Measurements from ENCODE around the gene SLC5A4. TPM values are rescaled to one million over a fixed set of nuclear protein-coding genes. Genes with fewer than 3 reads are reported as not detected.
A peak's percentile ranks its signal among the peaks of the same experiment; 100 is the strongest.
"Not testable (repeated sequence)": the region's sequence is repeated elsewhere in the genome, so short reads cannot be mapped to it uniquely, and the experiment has no call there.

The SLC5A4 gene
- polyA plus RNA-seq, 1 donor from 2014 or later = not detected

DNA sequence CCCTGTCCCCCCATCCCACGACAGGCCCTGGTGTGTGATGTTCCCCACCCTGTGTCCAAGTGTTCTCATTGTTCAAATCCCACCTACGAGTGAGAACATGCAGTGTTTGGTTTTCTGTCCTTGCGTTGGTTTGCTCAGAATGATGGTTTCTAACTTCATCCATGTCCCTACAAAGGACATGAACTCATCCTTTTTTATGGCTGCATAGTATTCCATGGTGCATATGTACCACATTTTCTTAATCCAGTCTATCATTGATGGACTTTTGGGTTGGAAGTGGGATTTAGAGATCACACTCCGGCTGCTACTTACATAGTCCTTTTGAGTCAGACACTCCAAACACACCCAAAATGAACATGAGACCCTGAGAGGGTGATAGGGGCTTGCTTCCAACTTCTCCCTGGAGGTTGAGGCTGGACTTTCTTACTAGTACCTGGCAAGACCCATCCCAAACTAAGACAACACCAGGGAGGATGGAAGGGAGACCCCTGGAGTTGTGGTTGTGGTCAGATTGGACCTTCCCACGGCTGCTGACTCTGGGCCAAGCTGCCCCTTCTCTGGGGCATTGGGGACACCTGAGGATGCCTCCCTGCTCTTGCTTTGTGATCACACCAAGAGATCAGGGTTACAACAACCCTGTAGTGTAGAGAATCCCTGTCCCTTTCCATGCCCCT lies 57.5 kb downstream of the SLC5A4 start:
- Mint-ChIP-seq H3K27ac (peak overlapping the region in 1 of 3 donors; percentile 59), H3K27me3 (peaks cover 22% of the 10 kb centered on the region)
- not testable (repeated sequence) for H3K4me1 Mint-ChIP-seq, H3K36me3 Mint-ChIP-seq, H3K4me3 Mint-ChIP-seq, H3K9me3 Mint-ChIP-seq

DNA sequence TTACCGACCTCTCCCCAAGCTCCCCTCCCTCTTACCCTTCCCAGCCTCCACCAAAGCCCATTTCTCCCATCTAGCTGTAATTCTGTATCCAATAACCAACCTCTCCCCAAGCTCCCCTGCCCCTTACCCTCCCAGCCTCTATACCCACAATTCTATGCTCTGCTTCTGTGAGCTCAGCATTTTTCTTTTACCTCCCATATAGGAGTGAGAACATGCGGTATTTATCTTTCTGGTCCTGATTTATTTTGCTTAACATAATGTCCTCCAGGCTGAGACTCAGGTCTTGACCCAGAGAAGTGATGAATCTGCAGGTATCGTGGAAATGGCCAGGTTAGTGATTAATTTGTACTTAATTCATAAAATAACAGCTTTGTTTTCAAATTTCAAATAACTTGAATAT lies 59.2 kb downstream of the SLC5A4 start:
- H3K36me3 Mint-ChIP-seq, H3K9me3 Mint-ChIP-seq, H3K27ac Mint-ChIP-seq, H3K4me3 Mint-ChIP-seq, H3K4me1 Mint-ChIP-seq: not testable (repeated sequence)
- H3K27me3 Mint-ChIP-seq = peaks cover 21% of the 10 kb centered on the region

DNA sequence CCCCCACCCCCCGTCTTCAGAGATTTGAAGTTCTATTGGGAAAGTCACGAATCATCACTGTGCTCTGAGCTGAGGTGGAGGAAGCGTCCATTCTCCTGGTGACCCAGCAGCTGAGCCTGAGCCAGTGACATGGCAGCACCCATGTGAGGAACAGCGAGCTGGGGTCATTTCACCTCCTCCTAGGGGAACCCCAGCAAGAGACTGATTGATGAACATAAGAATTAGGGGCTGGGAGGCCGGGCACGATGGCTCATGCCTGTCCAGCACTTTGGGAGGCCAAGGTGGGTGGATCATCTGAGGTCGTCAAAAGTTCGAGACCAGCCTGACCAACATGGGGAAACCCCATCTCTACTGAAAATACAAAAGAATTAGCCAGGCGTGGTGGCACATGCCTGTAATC lies 61.8 kb downstream of the SLC5A4 start:
- H3K9me3 Mint-ChIP-seq, H3K4me3 Mint-ChIP-seq, H3K4me1 Mint-ChIP-seq, H3K27ac Mint-ChIP-seq, H3K36me3 Mint-ChIP-seq: not testable (repeated sequence)
- peaks cover 19% of the 10 kb centered on the region for H3K27me3 Mint-ChIP-seq

DNA sequence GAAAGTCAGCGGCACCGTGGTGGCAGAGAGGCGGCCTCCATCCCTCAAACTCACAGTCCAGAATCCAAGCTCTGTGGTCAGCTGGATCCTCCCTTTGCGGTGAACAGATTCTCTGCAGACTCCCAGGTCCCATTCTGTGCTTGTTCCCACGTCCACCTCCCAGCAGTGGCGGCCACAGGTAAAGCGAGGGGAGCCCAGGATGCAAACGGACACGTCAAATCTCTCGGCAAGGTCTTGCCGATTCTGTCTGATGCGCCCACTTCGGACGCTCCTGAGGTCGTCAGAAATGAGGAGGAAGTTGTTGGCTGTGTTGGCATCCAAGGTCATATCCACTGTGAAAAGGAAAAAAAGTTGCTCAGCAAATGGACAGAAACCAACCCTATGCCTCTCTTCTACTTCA lies 64.1 kb downstream of the SLC5A4 start:
- H3K9me3 Mint-ChIP-seq, H3K4me3 Mint-ChIP-seq, H3K4me1 Mint-ChIP-seq, H3K36me3 Mint-ChIP-seq, H3K27ac Mint-ChIP-seq: not testable (repeated sequence)
- peaks cover 13% of the 10 kb centered on the region for H3K27me3 Mint-ChIP-seq

DNA sequence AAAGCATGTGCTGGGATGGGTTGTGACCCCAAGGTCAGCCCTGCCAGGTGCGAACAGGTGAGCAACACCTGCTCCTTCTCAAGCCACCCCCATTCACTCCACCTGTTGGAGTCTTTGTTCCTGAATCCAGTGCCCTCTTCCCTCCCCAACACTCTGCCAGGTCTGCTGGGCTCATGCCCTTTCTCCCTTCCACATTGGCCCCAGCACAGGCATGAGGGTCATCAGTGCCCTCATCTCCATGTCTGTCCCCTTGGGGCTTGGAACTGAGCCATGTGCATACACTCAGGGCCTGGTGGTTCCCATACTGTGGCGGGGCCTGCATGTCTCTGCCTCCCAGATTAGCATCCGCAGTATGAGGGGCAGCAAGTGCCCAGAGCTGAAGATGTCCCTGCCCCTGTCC lies 69.3 kb downstream of the SLC5A4 start:
- Mint-ChIP-seq H3K36me3 (no peaks in the 10 kb centered on the region), H3K27ac (no peak overlapping the region), H3K9me3 (no peaks in the 10 kb centered on the region), H3K4me3 (no peak overlapping the region), H3K4me1 (no peaks in the 10 kb centered on the region), H3K27me3 (peaks cover 10% of the 10 kb centered on the region)

DNA sequence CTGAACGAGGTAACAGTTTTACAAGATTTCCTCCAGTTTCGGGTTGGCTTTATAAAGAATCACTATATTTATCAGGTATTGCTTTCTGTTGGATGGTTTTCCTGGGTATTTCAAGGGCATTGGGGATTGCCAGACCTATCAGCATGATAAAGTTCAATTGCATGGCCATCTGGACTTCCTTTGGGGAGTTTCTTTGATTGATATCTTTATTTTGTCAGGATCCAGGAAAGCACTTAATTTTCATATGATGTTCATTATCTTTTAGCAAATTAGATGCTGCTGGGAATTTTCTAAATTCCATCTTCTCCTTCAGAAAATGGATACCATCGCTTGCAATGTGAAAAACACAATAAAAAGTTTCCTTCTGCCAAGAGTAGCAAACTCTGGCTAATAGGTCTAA lies 71.5 kb downstream of the SLC5A4 start:
- no peaks in the 10 kb centered on the region for H3K9me3 Mint-ChIP-seq
- H3K4me1 Mint-ChIP-seq = no peaks in the 10 kb centered on the region
- H3K27me3 Mint-ChIP-seq = peaks cover 5% of the 10 kb centered on the region
- no peak overlapping the region for H3K27ac Mint-ChIP-seq
- no peak overlapping the region for H3K4me3 Mint-ChIP-seq
- H3K36me3 Mint-ChIP-seq = no peaks in the 10 kb centered on the region

DNA sequence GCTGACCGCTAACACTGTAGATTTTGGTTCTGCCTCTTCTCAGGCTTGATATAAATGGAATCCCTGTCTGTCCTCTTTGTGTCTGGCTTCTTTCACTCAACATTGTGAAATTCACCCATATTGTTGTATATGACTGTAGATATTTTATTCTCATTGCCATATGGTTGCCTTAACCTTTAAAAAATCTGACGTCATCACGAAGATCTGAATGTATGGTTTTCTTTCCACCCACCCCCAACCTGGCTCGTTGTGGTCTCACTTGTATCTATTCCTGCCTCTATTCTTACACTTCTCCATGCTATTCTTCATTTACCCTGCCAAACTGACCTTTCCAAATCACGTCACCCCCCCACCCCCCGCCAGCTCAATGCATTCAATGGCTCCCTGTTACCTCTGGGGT lies 74.1 kb downstream of the SLC5A4 start:
- Mint-ChIP-seq H3K27me3 (peaks cover 11% of the 10 kb centered on the region), H3K36me3 (no peaks in the 10 kb centered on the region), H3K4me3 (no peak overlapping the region), H3K9me3 (no peaks in the 10 kb centered on the region), H3K4me1 (no peaks in the 10 kb centered on the region), H3K27ac (no peak overlapping the region)

DNA sequence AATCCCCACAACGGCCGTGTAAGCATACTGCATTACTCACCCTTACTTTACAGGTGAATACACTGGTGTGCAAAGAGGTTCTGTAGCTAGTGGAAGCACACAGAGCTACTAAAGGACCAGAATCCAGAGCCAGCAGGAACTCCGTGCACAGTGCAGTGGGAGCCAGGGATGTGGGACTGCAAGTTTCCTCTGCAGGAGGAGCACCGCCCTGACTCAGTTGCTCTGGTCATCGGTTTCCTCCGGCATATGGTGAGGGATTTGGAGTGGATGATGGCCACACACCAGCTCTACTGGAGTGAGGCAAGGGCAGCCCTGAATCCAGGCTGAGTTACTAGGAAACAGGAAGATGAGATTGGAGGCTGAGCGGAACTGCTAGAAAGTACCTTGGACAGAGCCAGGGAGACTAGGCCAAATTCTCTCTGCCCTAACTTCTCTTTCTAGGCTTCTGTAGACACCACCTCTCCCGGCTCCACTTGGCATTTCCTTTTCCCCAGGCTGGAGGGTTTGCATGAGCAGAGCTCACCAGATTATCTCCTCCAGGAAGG lies 77.9 kb downstream of the SLC5A4 start:
- H3K9me3 Mint-ChIP-seq = no peaks in the 10 kb centered on the region
- peaks cover 22% of the 10 kb centered on the region for H3K27me3 Mint-ChIP-seq
- H3K4me1 Mint-ChIP-seq = no peaks in the 10 kb centered on the region
- no peak overlapping the region for H3K4me3 Mint-ChIP-seq
- no peaks in the 10 kb centered on the region for H3K36me3 Mint-ChIP-seq
- H3K27ac Mint-ChIP-seq = no peak overlapping the region

DNA sequence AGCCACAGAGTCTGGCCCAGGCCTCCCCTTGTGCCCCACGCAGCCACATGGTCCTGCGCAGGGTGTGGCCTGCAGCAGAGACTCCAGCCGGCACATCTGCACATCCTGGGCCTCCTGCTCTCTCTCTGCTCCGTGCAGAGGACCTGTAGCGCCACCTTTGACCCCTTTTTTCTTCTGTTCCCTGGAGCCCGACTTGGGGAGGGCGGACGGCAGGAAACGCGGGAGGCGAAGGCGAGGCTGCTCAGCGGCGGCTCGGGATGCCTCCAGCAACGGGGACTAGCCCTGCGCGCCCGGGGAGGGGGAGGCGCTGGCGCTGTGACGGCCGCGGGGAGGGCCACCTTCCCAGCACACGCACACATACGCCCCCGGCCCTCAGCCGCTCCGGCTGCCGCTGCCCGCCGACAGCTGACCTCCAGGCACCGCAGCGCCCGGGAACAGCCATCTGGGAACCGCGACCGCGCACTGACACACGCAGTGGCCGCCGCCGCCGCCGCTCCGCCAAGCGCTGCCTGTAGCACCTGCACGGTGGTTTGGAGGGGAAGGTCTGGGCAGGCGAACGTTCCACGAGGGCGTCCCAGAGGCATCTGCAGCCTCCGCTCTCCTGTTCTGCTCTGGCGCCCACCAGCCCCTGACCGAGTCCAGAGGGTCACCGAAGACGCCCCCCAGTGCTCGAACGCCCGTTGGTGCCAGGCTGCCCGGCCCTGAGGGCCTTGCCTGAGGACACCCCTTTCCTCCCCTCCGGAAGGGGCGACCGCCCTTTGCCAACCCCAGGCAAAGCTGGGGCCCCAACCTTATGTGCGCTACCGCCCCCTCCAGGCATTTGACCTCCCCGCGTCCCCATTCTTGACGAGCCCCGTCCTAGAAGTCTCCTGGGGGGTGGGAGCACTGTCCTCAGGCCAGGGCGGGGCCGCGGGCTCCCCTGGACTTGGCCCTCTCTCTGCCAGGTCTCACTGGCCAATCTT lies 79.2 kb downstream of the SLC5A4 start:
- Mint-ChIP-seq H3K27me3 (peaks cover 22% of the 10 kb centered on the region), H3K9me3 (no peaks in the 10 kb centered on the region)

DNA sequence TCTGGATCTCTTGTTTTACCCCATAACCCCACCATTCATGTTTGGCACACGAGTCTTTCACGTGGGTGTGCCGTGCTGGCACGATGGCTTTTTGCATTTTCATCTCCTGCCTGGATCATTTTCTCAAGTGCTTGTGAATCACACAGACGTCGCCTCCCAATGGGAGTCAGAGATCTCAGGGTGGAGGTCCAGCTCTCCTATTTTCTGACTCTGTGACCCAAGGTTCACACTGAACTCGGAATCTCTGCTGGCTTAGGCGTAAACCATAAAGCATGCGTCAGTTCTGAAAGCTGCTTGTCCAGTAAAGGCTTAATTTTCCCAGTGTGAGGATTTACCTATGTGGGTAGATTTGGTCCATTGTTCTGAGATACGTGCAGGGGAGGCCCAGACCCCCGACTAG lies 80.0 kb downstream of the SLC5A4 start:
- H3K36me3 Mint-ChIP-seq = no peaks in the 10 kb centered on the region
- H3K9me3 Mint-ChIP-seq = no peaks in the 10 kb centered on the region
- H3K27ac Mint-ChIP-seq = no peak overlapping the region
- H3K4me3 Mint-ChIP-seq = no peak overlapping the region
- H3K27me3 Mint-ChIP-seq = peaks cover 22% of the 10 kb centered on the region
- no peaks in the 10 kb centered on the region for H3K4me1 Mint-ChIP-seq

More for the DNA sequence above, 79.2 kb downstream of the SLC5A4 start:
- Mint-ChIP-seq H3K36me3 (no peaks in the 10 kb centered on the region), H3K27ac (no peak overlapping the region), H3K4me3 (no peak overlapping the region), H3K4me1 (no peaks in the 10 kb centered on the region)

Other genes starting within 250 kb of the SLC5A4 start
- gene SLC5A1, start 212.1 kb downstream of the SLC5A4 start, polyA plus RNA-seq = not detected
- not detected for gene C22orf42, start 96.0 kb downstream of the SLC5A4 start, polyA plus RNA-seq
- not detected for gene RFPL2, start 50.3 kb downstream of the SLC5A4 start, polyA plus RNA-seq
- not detected for gene RFPL3, start 102.5 kb upstream of the SLC5A4 start, polyA plus RNA-seq
- 119 TPM for gene RTCB, start 156.9 kb upstream of the SLC5A4 start, polyA plus RNA-seq
- not detected for gene BPIFC, start 209.1 kb upstream of the SLC5A4 start, polyA plus RNA-seq
- 148 TPM for gene FBXO7, start 219.5 kb upstream of the SLC5A4 start, polyA plus RNA-seq